DMS 273 (cell line): ENCODE measurements around the gene FAM169A.
"Not testable (repeated sequence)": the region's sequence is repeated elsewhere in the genome, so short reads cannot be mapped to it uniquely, and the experiment has no call there.

ENCODE experiments used
- DNase-seq: peaks from one replicate; lab custom pipeline; 2025; ENCODE audit not compliant: unreplicated experiment; lab: John Stamatoyannopoulos, UW

FAM169A gene

DNA sequence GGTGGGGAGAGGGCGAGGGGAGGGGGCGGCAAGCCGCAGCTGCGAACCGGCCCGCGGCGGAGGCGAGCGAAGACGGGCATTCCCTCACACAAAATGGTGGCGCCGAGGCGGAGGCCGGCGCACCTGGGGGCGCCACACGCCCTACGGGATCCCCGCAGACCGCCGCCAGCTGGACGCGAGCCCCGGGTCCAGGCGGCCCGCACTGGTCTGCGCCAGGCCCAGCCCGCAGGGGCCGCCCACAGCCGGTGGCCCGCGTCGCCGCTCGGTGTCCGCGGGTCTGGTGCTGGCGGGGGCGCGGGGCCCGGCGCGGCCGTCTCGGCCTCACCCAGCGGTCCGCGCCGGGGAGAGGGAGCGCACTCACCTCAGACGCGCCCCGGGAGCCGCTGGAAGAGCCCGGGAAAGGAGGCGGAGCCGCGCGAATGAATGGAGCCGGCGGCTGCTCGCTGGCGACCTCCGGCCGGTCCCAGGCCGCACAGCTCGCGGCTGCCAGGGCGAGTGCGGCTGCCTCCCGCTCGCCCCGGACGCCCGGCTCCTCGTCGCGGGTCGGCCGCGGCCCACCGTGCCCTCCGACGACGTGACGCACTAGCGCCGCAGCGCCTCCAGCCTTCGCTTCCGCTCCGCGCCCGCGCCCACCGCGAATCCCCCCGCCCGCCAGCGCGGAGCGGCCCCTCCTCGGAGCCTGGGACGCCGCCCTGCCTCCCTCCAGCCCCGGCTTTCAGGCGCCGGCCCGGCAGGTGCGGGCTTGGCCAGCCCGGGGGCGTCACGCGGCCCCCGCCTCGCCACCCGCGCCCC is at the start of gene FAM169A:
Gene FAM169A (minus strand): TSS at position 584 of the 792 bp plus-strand sequence. CDS start 24,711 bp downstream, outside the sequence.
- peak; percentile 86 for DNase-seq

DNA sequence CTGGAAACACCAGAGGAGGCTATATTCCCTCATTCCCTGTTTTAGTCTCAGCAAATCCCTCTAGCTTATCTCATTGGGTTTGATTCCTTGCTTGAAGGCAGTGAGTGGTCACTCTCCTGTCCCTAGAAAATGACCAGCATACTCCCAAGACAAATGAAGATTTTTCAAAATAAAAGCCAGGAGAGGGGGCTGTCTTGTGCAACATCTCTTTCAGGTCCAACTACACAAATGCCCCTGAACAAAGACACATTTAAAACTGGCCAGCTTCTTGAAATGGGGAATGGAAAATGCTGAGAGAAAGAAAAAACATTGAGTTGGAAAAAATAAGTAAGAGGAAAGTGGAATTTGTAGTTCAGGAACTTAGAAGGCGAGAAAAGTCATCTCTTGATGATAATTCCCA is 49.3 kb upstream of the FAM169A start:
- DNase-seq, result no peak

- DNase-seq, result not testable (repeated sequence)
Measured at GRCh38 chr5:74911421-74911820, 45.2 kb upstream of the FAM169A start.

DNA sequence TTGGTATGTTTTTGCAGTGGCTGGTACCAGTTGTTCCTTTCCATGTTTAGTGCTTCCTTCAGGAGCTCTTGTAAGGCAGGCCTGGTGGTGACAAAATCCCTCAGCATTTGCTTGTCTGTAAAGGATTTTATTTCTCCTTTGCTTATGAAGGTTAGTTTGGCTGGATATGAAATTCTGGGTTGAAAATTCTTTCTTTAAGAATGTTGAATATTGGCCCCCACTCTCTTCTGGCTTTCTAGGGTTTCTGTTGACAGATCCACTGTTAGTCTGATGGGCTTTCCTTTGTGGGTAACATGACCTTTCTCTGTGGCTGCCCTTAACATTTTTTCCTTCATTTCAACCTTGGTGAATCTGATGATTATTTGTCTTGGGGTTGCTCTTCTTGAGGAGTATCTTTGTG is 43.7 kb upstream of the FAM169A start:
- not testable (repeated sequence) for DNase-seq

- DNase-seq, result not testable (repeated sequence)
Measured at GRCh38 chr5:74908237-74908636, 42.0 kb upstream of the FAM169A start.

DNA sequence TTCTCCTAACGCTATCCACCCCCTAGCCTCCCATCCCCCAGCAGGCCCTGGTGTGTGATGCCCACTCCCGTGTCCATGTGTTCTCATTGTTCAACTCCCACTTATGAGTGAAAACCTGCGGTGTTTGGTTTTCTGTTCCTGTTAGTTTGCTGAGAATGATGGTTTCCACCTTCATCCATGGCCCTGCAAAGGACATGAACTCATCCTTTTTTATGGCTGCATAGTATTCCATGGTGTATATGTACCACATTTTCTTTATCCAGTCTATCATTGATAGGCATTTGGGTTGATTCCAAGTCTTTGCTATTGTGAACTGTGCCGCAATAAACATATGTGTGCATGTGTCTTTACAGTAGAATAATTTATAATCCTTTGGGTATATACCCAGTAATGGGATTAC is 38.5 kb upstream of the FAM169A start:
- not testable (repeated sequence) for DNase-seq

DNA sequence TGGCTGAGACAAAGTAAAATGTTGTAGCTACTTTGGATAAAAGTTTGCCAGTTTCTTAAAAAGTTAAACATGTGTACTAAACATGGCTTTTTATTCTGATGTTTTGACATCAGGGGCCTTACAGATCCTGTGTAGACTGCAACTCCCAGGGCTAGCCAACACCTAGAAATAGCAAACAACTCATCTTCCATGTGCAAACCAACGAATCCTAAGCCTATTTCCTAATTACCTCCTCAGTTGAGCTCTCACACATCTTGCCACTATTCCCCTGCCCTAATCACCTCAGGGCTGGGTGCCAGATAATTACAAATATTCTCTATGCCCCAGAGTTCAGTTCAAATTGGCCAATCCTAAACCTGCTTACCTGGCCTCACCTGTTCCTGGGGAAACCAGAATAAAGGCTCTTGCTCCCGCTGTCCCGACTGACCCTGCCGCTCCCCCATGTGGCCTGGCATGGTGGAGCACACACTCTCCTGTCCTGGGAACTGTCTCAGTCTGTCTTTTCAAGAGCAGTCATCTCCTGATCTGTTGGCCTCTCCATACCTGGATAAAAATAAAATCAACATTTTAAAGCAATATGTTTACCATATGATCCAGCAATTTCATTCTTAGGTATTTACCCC is 37.1 kb upstream of the FAM169A start:
- peak; percentile 79 for DNase-seq

DNA sequence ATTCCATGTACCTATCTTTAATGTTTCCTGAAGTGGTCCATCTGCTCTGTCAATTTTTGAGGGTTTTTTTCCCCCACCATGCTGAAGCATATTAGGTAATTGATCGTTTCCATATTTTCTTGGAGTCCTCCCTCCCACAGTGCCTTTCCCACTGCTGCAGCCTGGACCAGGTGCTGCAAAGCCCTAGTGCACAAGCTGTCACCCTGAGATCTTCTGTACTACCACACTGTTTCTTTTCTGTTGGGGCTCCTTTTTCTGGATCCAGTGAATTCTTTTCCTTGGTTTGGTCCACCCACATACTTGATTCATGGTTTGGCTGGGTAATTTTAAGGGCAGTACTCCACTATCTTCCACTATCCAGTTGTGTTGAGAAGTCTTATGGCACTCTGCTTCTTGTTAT is 30.9 kb upstream of the FAM169A start:
- DNase-seq, result peak; percentile 12

DNA sequence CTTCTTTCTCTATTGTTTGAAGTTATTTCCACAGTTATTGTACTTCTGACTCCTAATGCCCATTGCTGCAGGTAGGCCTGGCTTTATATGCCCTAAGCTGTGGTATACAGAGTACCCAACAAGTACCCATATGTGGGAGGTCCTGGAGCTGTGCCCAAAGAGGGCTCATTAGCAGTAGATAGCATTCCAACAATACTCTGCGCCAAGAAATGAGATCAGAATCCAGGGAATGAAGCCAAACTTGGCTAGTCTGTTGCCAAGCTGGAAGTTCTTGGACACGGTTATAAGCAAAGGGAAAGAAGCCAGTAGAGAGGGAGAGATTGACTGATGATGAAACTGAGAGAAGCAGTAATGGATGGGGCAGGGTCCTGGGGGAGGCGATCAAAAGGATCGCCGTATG is 29.7 kb upstream of the FAM169A start:
- DNase-seq, result peak; percentile 98

GRCh38 chr5:74894351-74894750 is 28.2 kb upstream of the FAM169A start:
- no peak for DNase-seq

DNA sequence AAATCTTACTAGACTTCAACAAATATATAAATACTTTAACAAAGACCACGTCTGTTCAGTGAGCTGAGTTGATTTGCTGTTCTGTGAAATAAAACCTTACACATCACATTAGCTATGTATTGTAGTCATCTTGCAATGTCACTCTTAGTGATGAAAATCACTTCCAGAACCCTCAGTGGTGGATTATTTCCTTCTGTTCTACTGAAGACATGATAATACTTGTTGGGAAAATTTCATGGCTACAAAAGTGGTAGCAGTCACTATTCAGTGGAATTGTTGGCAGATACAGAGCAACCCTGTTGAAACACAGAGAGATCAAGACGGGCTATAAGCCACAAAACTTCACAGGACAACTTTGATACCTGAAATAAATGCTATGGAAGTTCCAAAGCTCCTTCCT is 26.7 kb upstream of the FAM169A start:
- no peak for DNase-seq

GRCh38 chr5:74889523-74890105 is 23.4 kb upstream of the FAM169A start:
- DNase-seq, result no peak

GRCh38 chr5:74888117-74888516 is 21.9 kb upstream of the FAM169A start:
- no peak for DNase-seq

DNA sequence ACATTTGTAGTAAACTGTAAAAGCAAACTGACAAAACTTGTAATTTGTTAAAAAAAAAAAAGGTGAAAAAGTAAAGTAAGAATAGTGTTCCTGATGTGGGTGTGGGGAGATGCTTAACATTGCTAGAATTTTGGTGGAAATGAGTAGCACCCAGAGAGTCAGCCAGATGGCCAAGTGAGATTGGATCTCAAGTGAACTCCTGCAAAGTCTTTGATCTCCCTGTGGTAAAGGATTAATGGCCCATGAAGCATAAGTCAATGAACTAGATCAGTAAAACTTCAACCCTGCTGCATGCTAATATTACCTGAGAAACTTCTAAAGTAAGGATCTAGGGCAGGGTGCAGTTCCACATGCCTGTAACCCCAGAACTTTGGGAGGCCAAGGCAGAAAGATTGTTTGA is 19.0 kb upstream of the FAM169A start:
- DNase-seq, result peak; percentile 78

DNA sequence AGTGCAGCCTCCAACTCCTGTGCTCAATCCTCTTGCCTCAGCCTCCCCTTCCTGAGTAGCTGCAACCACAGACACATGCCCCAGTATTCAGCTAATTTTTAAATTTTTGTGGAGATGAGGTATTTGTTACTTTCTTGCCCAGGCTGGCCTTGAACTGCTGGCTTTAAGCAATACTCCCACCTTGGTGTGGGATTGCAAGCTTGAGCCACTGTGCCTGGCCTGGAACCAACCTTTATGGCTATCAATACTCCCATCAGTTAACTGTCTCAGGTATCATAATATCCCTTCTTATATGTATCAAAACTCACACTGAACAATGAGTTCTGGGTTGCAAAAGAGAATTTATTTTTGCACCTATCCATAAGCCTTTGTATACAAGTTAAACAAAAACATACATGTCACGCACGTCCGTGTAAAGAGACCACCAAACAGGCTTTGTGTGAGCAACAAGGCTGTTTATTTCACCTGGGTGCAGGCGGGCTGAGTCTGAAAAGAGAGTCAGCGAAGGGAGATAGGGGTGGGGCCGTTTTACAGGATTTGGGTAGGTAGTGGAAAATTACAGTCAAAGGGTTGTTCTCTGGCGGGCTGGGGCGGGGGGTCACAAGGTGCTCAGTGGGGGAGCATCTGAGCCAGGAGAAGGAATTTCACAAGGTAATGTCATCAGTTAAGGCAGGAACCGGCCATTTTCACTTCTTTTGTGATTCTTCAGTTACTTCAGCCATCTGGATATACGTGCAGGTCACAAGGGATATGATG is 16.4 kb upstream of the FAM169A start:
- not testable (repeated sequence) for DNase-seq

- DNase-seq, result no peak
Measured at GRCh38 chr5:74877624-74878304, 11.6 kb upstream of the FAM169A start.

DNA sequence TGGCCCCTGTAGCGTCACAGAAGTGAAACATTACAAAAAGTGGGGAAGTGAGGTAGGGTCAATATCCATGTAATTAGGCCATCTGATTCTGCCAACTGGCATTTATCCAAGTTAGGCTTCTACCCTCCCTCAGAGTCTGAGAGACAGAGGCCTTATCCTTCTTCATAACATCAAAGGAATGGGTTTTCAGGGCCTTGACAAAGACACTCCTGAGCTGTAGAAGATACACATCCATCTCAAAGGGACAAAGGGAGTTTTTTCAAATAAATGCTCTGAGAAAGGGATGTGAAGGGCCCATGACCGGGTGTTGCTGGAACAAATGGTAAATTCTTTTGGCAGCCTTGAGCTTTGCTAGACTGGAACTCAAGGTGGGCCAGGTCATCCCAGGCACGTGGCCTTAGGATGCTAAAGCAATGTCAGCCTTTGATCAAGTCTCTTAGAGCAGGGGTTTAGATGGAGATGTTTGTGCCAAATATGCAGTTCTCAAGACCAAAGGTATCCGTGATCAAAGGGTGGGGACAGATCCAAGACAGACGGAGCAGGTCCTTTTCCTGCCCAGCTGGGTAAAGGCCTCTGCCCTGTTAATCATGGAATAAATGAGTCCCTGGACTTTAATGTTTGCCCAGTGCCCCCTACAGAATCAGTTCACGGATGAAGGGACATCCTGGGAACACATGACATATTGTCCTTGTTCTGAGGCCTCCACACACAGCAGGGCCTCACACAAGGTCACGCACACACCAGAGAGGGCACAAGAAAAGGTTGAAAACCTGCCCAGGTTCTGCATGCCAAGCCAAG is 10.0 kb upstream of the FAM169A start:
- no peak for DNase-seq

- DNase-seq, result no peak
Measured at GRCh38 chr5:74873525-74874249, 7.5 kb upstream of the FAM169A start.

GRCh38 chr5:74870299-74871067 is 4.3 kb upstream of the FAM169A start:
- peak; percentile 48 for DNase-seq
